ENCODE results near the gene ATP8B1. TPM values are rescaled to one million over a fixed set of nuclear protein-coding genes. Genes with fewer than 3 reads are reported as not detected.

ATP8B1 gene
- total RNA-seq, 2 experiments from 2014 or later = 0.18 to 0.38 TPM

GRCh38 chr18:57789759-57790158 is 13.4 kb downstream of the ATP8B1 start:
- no peak for TF ChIP-seq CTCF (IDR thresholded peaks at IDR 0.05)
- CTCF ChIA-PET = no interaction called here
- Mint-ChIP-seq H3K27ac (no peak overlapping the region), H3K4me3 (no peak overlapping the region), H3K9me3 (no peaks in the 10 kb centered on the region), H3K27me3 (peaks cover 9% of the 10 kb centered on the region), H3K4me1 (ENCODE audit: low read depth) (peaks cover 2% of the 10 kb centered on the region), H3K36me3 (ENCODE audit: low read depth) (no peaks in the 10 kb centered on the region)
- POLR2A ChIA-PET = no interaction called here
- no peak for DNase-seq
- ATAC-seq = no peak
- intact Hi-C loops (cut with micrococcal nuclease) = no loop called here

GRCh38 chr18:57789090-57789489 is 14.0 kb downstream of the ATP8B1 start:
- Mint-ChIP-seq H3K36me3 (ENCODE audit: low read depth) (no peaks in the 10 kb centered on the region), H3K4me1 (ENCODE audit: low read depth) (peaks cover 8% of the 10 kb centered on the region), H3K27ac (no peak overlapping the region), H3K27me3 (peaks cover 9% of the 10 kb centered on the region), H3K4me3 (no peak overlapping the region), H3K9me3 (no peaks in the 10 kb centered on the region)
- no peak for DNase-seq
- CTCF ChIA-PET = no interaction called here
- ATAC-seq = no peak
- intact Hi-C loops (cut with micrococcal nuclease) = no loop called here
- POLR2A ChIA-PET = no interaction called here
- TF ChIP-seq CTCF (IDR thresholded peaks at IDR 0.05) = no peak

- intact Hi-C loops (cut with micrococcal nuclease) = no loop called here
- no peak for TF ChIP-seq CTCF (IDR thresholded peaks at IDR 0.05)
- H3K27me3 Mint-ChIP-seq = no peaks in the 10 kb centered on the region
- DNase-seq (no peak), ATAC-seq (no peak)
- CTCF ChIA-PET = no interaction called here
- H3K4me1 Mint-ChIP-seq (ENCODE audit: low read depth) = peaks cover 11% of the 10 kb centered on the region
- no peaks in the 10 kb centered on the region for H3K36me3 Mint-ChIP-seq (ENCODE audit: low read depth)
- H3K9me3 Mint-ChIP-seq = no peaks in the 10 kb centered on the region
- no peak overlapping the region for H3K27ac Mint-ChIP-seq
- POLR2A ChIA-PET = interaction anchor here (1.3 kb wide), 1 partner anchor 14 kb away, joined by 3 read pairs; no protein-coding TSS in a partner anchor
- no peak overlapping the region for H3K4me3 Mint-ChIP-seq
Observed at GRCh38 chr18:57787068-57787685, 15.9 kb downstream of the ATP8B1 start.

- intact Hi-C loops (cut with micrococcal nuclease) = no loop called here
- no peaks in the 10 kb centered on the region for H3K36me3 Mint-ChIP-seq (ENCODE audit: low read depth)
- ATAC-seq (no peak), DNase-seq (no peak)
- no peaks in the 10 kb centered on the region for H3K9me3 Mint-ChIP-seq
- ChIA-PET CTCF (no interaction called here), POLR2A (no interaction called here)
- no peaks in the 10 kb centered on the region for H3K27me3 Mint-ChIP-seq
- H3K27ac Mint-ChIP-seq = no peak overlapping the region
- no peak overlapping the region for H3K4me3 Mint-ChIP-seq
- no peak for TF ChIP-seq CTCF (IDR thresholded peaks at IDR 0.05)
- H3K4me1 Mint-ChIP-seq (ENCODE audit: low read depth) = peaks cover 11% of the 10 kb centered on the region
Observed at GRCh38 chr18:57785751-57786437, 17.2 kb downstream of the ATP8B1 start.

- Mint-ChIP-seq H3K9me3 (no peaks in the 10 kb centered on the region), H3K4me3 (no peak overlapping the region), H3K36me3 (ENCODE audit: low read depth) (no peaks in the 10 kb centered on the region), H3K27me3 (no peaks in the 10 kb centered on the region), H3K4me1 (ENCODE audit: low read depth) (peaks cover 18% of the 10 kb centered on the region), H3K27ac (no peak overlapping the region)
- ChIA-PET POLR2A (no interaction called here), CTCF (no interaction called here)
- TF ChIP-seq CTCF (IDR thresholded peaks at IDR 0.05) = no peak
- no peak for DNase-seq
- ATAC-seq = no peak
- intact Hi-C loops (cut with micrococcal nuclease) = no loop called here
Observed at GRCh38 chr18:57784801-57785114, 18.4 kb downstream of the ATP8B1 start.

Measured in activated CD8-positive, alpha-beta T cell treated with anti-CD3 and anti-CD28 coated beads for 36 hours (primary cell).